GM23338 (cell line): ENCODE measurements around the gene CBX6. TPM values are rescaled to one million over a fixed set of nuclear protein-coding genes. Genes with fewer than 3 reads are reported as not detected.

ENCODE experiments used
- ATAC-seq: fragments of 200-7000 bp; cut with Tn5 transposase; 3 replicates; pipeline ENCODE4 v1.9.1; 2020
- DNase-seq: peaks from one replicate; pipeline ENCODE4 v3.0.0-alpha.2; 2015; ENCODE audit warnings: low spot score
- H2AFZ ChIP-seq: fragments of 200-600 bp; sonication (generic); 2 replicates; pipeline ENCODE4 v1.8.0; 2016; ENCODE audit warnings: antibody characterized with exemption, mild to moderate bottlenecking, moderate library complexity
- H3F3A ChIP-seq: fragments of 200-600 bp; sonication (generic); replicated peaks from 2 replicates; pipeline ENCODE4 v1.8.0; 2017; ENCODE audit warnings: antibody characterized with exemption, mixed run types, low read depth
- H3K27ac ChIP-seq: fragments of 200-600 bp; sonication (generic); 2 replicates; pipeline ENCODE4 v1.6.1; 2016; ENCODE audit warnings: low read depth
- H3K27me3 ChIP-seq: fragments of 200-600 bp; sonication (generic); 2 replicates; pipeline ENCODE4 v1.8.0; 2016; ENCODE audit warnings: mild to moderate bottlenecking, mixed run types, moderate library complexity; ENCODE audit not compliant: insufficient read depth
- H3K36me3 ChIP-seq: fragments of 200-600 bp; sonication (generic); 2 replicates; pipeline ENCODE4 v1.8.0; 2016; ENCODE audit warnings: mild to moderate bottlenecking; ENCODE audit not compliant: insufficient read depth
- H3K4me1 ChIP-seq: fragments of 200-600 bp; sonication (generic); 2 replicates; pipeline ENCODE4 v1.8.0; 2016; ENCODE audit warnings: mild to moderate bottlenecking, moderate library complexity; ENCODE audit not compliant: insufficient read depth
- H3K4me2 ChIP-seq: fragments of 200-600 bp; sonication (generic); 2 replicates; pipeline ENCODE4 v1.7.1; 2017; ENCODE audit warnings: mixed run types
- H3K4me3 ChIP-seq: fragments of 200-600 bp; sonication (generic); 2 replicates; pipeline ENCODE4 v1.6.1; 2016; ENCODE audit warnings: mixed run types
- H3K79me2 ChIP-seq: fragments of 200-600 bp; sonication (generic); replicated peaks from 2 replicates; pipeline ENCODE4 v1.8.0; 2017; ENCODE audit warnings: mild to moderate bottlenecking; ENCODE audit not compliant: insufficient read depth
- H3K9me2 ChIP-seq: fragments of 200-600 bp; sonication (generic); 2 replicates; pipeline ENCODE4 v1.8.0; 2017; ENCODE audit not compliant: insufficient read depth
- H4K20me1 ChIP-seq: fragments of 200-600 bp; sonication (generic); replicated peaks from 2 replicates; pipeline ENCODE4 v1.8.0; 2017; ENCODE audit warnings: mild to moderate bottlenecking; ENCODE audit not compliant: insufficient read depth
- H3K27ac Mint-ChIP-seq: 2 replicates; pipeline ENCODE4 v1.8.0; 2020; ENCODE audit warnings: inconsistent platforms, mild to moderate bottlenecking, moderate library complexity, mixed read lengths
- H3K27me3 Mint-ChIP-seq: 3 replicates; pipeline ENCODE4 v1.8.0; 2022; ENCODE audit warnings: low read depth, mild to moderate bottlenecking, moderate library complexity, mixed read lengths, inconsistent platforms; ENCODE audit not compliant: insufficient read depth, poor library complexity
- H3K36me3 Mint-ChIP-seq: 3 replicates; pipeline ENCODE4 v1.8.0; 2021; ENCODE audit warnings: low read depth, mild to moderate bottlenecking, inconsistent platforms, moderate library complexity, mixed read lengths
- H3K4me1 Mint-ChIP-seq: 3 replicates; pipeline ENCODE4 v1.8.0; 2020; ENCODE audit warnings: mild to moderate bottlenecking, inconsistent platforms, mixed read lengths
- H3K4me3 Mint-ChIP-seq: 3 replicates; pipeline ENCODE4 v1.8.0; 2021; ENCODE audit warnings: moderate library complexity, mild to moderate bottlenecking, inconsistent platforms, mixed read lengths
- H3K9me3 Mint-ChIP-seq: 3 replicates; pipeline ENCODE4 v1.8.0; 2020; ENCODE audit warnings: moderate library complexity, mild to moderate bottlenecking, inconsistent platforms, mixed read lengths
- JUNB ChIP-seq: IDR thresholded peaks from one replicate; pipeline ENCODE4 v1.6.1; 2016; ENCODE audit warnings: antibody characterized with exemption; ENCODE audit not compliant: unreplicated experiment
- NANOG ChIP-seq: IDR thresholded peaks from 2 replicates; pipeline ENCODE4 v1.6.1; 2016; ENCODE audit warnings: antibody characterized with exemption, borderline replicate concordance
- POLR2AphosphoS5 ChIP-seq: IDR thresholded peaks from 2 replicates; pipeline ENCODE4 v1.6.1; 2016; ENCODE audit warnings: antibody characterized with exemption, low read depth
- ZNF331 ChIP-seq: fragments of 250-450 bp; sonication (Bioruptor Pico); IDR thresholded peaks from 2 replicates; pipeline ENCODE4 v1.5.0; 2020; ENCODE audit warnings: low read depth, mild to moderate bottlenecking, moderate library complexity
- polyA plus RNA-seq: library from polyadenylated mRNA; unstranded; fragments of >200 nt; fragmentation: Nextera tagmentation; extraction: Ambion mirVana; gene quantifications from 2 replicates; pipeline ENCODE4 v1.2.1, GENCODE V29; 2016
- total RNA-seq: library from RNA; depleted of rRNA; stranded (reverse); fragments of >200 nt; shearing (Covaris generic); gene quantifications from 2 replicates; pipeline ENCODE4 v1.2.3, GENCODE V29; 2014
- TF ChIP-seq, protein P1 (sequence below): fragments of 250-450 bp; sonication (Bioruptor Pico); IDR thresholded peaks from 2 replicates; pipeline ENCODE4 v1.5.0; 2020; ENCODE audit warnings: mild to moderate bottlenecking, moderate library complexity
- TF ChIP-seq, protein P2 (sequence below), 2 experiments: fragments of 200-600 bp in 1 of 2; sonication (generic) in 1 of 2; conservative IDR thresholded peaks; 2 replicates each; pipeline versions ENCODE4 v1.5.1 to v1.6.1; 2016 to 2017; ENCODE audit warnings: antibody characterized with exemption in 2 of 2, low read depth in 2 of 2, mild to moderate bottlenecking in 2 of 2, moderate library complexity in 1 of 2

Gene CBX6
- total and polyA plus RNA-seq, 2 experiments from 2014 or later = 18.5 to 23.0 TPM

DNA sequence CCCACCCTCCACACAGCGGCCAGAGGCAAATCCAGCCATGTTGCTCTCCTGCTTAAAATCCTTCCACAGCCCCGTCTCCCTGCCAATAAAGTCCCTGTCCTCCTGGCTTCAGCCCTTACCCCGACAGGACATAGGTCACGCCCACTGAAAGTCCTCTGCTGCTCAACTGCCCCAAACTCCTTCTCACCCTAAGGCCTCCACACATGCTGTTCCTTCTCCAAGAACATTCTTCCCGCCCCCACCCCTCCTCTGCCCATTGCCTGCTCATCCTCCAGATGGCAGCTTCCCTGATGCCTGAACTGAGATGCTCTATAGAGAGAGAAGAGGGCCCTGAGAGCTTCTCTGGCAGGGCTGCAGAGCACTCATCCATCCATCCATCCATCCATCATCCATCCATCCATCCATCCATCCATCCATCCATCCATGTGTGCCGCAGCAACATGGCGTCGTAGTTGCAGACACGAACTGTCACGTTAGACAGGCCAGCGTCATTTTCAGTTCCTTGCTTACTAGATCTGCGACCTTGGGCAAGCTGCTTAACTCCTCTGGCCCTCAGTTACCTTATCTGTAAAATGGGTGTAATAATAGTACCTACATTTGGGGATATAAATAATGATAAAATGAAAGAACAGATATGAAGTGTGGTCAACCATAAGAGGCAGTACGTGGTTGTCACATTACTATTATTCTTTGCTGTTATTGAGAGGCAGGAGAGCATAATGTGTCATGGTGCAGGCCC lies 37.6 kb downstream of the CBX6 start (continued):
- TF ChIP-seq, protein P1, sequence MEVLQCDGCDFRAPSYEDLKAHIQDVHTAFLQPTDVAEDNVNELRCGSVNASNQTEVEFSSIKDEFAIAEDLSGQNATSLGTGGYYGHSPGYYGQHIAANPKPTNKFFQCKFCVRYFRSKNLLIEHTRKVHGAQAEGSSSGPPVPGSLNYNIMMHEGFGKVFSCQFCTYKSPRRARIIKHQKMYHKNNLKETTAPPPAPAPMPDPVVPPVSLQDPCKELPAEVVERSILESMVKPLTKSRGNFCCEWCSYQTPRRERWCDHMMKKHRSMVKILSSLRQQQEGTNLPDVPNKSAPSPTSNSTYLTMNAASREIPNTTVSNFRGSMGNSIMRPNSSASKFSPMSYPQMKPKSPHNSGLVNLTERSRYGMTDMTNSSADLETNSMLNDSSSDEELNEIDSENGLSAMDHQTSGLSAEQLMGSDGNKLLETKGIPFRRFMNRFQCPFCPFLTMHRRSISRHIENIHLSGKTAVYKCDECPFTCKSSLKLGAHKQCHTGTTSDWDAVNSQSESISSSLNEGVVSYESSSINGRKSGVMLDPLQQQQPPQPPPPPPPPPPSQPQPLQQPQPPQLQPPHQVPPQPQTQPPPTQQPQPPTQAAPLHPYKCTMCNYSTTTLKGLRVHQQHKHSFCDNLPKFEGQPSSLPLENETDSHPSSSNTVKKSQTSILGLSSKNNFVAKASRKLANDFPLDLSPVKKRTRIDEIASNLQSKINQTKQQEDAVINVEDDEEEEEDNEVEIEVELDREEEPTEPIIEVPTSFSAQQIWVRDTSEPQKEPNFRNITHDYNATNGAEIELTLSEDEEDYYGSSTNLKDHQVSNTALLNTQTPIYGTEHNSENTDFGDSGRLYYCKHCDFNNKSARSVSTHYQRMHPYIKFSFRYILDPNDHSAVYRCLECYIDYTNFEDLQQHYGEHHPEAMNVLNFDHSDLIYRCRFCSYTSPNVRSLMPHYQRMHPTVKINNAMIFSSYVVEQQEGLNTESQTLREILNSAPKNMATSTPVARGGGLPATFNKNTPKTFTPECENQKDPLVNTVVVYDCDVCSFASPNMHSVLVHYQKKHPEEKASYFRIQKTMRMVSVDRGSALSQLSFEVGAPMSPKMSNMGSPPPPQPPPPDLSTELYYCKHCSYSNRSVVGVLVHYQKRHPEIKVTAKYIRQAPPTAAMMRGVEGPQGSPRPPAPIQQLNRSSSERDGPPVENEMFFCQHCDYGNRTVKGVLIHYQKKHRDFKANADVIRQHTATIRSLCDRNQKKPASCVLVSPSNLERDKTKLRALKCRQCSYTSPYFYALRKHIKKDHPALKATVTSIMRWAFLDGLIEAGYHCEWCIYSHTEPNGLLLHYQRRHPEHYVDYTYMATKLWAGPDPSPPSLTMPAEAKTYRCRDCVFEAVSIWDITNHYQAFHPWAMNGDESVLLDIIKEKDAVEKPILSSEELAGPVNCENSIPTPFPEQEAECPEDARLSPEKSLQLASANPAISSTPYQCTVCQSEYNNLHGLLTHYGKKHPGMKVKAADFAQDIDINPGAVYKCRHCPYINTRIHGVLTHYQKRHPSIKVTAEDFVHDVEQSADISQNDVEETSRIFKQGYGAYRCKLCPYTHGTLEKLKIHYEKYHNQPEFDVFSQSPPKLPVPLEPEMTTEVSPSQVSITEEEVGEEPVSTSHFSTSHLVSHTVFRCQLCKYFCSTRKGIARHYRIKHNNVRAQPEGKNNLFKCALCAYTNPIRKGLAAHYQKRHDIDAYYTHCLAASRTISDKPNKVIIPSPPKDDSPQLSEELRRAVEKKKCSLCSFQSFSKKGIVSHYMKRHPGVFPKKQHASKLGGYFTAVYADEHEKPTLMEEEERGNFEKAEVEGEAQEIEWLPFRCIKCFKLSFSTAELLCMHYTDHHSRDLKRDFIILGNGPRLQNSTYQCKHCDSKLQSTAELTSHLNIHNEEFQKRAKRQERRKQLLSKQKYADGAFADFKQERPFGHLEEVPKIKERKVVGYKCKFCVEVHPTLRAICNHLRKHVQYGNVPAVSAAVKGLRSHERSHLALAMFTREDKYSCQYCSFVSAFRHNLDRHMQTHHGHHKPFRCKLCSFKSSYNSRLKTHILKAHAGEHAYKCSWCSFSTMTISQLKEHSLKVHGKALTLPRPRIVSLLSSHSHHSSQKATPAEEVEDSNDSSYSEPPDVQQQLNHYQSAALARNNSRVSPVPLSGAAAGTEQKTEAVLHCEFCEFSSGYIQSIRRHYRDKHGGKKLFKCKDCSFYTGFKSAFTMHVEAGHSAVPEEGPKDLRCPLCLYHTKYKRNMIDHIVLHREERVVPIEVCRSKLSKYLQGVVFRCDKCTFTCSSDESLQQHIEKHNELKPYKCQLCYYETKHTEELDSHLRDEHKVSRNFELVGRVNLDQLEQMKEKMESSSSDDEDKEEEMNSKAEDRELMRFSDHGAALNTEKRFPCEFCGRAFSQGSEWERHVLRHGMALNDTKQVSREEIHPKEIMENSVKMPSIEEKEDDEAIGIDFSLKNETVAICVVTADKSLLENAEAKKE (CRISPR knock-in tag) = no peak

DNA sequence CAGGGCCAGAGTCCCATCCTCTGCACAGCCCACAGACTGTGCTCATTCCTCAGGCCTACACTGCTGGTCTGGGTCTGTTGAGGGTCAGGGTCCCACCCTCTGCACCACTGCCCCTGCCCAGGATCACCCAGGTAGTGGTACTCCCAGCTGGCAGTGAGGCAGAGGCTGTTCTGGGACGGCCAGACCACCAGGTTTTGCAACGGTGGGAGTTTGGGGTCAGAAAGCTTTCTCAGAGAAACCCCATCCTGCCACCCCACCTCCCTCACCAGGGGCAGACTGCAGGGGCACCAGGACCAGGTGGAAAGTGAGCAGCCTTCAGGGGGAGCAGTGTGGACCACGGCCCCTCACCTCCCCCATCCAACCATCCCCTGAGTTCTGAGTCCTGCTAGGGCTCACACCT lies 39.0 kb downstream of the CBX6 start:
- Mint-ChIP-seq H3K4me1 (peaks cover 19% of the 10 kb centered on the region), H3K4me3 (no peak overlapping the region), H3K27ac (no peak overlapping the region), H3K36me3 (no peaks in the 10 kb centered on the region; the same call in 2 of the 3 replicates), H3K9me3 (no peaks in the 10 kb centered on the region; the same call in 2 of the 3 replicates), H3K27me3 (peaks cover 23% of the 10 kb centered on the region)
- H3K27ac ChIP-seq = no peak overlapping the region
- H3K36me3 ChIP-seq = no peaks in the 10 kb centered on the region
- H4K20me1 ChIP-seq = no peaks in the 10 kb centered on the region
- no peak overlapping the region for H3K4me3 ChIP-seq
- no peaks in the 10 kb centered on the region for H3K27me3 ChIP-seq
- no peak for DNase-seq
- H3K4me1 ChIP-seq = peaks cover 19% of the 10 kb centered on the region
- H3F3A ChIP-seq = no peaks in the 10 kb centered on the region
- H2AFZ ChIP-seq = no peak overlapping the region
- no peaks in the 10 kb centered on the region for H3K9me2 ChIP-seq
- H3K4me2 ChIP-seq = no peak overlapping the region
- ATAC-seq = no peak
- H3K79me2 ChIP-seq = no peaks in the 10 kb centered on the region
- TF ChIP-seq JUNB (no peak), ZNF331 (CRISPR knock-in tag) (no peak), NANOG (no peak), POLR2AphosphoS5 (no peak)
- TF ChIP-seq, protein P1 (CRISPR knock-in tag) = no peak
- TF ChIP-seq, protein P2, sequence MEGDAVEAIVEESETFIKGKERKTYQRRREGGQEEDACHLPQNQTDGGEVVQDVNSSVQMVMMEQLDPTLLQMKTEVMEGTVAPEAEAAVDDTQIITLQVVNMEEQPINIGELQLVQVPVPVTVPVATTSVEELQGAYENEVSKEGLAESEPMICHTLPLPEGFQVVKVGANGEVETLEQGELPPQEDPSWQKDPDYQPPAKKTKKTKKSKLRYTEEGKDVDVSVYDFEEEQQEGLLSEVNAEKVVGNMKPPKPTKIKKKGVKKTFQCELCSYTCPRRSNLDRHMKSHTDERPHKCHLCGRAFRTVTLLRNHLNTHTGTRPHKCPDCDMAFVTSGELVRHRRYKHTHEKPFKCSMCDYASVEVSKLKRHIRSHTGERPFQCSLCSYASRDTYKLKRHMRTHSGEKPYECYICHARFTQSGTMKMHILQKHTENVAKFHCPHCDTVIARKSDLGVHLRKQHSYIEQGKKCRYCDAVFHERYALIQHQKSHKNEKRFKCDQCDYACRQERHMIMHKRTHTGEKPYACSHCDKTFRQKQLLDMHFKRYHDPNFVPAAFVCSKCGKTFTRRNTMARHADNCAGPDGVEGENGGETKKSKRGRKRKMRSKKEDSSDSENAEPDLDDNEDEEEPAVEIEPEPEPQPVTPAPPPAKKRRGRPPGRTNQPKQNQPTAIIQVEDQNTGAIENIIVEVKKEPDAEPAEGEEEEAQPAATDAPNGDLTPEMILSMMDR (conservative IDR thresholded peaks at IDR 0.05; ENCODE audit: low read depth in 2 of 2) = no peak
